HT1080 (cell line): ENCODE data around the gene ATP13A2. TPM values are rescaled to one million over a fixed set of nuclear protein-coding genes. Genes with fewer than 3 reads are reported as not detected.

Experiments
- DNase-seq: peaks from one replicate; pipeline ENCODE4 v3.0.0-alpha.2; 2015; ENCODE audit warnings: low read depth
- polyA plus RNA-seq, 2 experiments: library from polyadenylated mRNA; depleted of rRNA; stranded (reverse); fragments of >200 nt; gene quantifications; 2 replicates each; pipeline ENCODE4 v1.2.3, GENCODE V29; 2015
- total RNA-seq: library from RNA; depleted of rRNA; stranded (reverse); fragments of >200 nt; shearing (Covaris generic); gene quantifications from 2 replicates; pipeline ENCODE4 v1.2.3, GENCODE V29; 2014; rRNA removed

Gene ATP13A2, protein sequence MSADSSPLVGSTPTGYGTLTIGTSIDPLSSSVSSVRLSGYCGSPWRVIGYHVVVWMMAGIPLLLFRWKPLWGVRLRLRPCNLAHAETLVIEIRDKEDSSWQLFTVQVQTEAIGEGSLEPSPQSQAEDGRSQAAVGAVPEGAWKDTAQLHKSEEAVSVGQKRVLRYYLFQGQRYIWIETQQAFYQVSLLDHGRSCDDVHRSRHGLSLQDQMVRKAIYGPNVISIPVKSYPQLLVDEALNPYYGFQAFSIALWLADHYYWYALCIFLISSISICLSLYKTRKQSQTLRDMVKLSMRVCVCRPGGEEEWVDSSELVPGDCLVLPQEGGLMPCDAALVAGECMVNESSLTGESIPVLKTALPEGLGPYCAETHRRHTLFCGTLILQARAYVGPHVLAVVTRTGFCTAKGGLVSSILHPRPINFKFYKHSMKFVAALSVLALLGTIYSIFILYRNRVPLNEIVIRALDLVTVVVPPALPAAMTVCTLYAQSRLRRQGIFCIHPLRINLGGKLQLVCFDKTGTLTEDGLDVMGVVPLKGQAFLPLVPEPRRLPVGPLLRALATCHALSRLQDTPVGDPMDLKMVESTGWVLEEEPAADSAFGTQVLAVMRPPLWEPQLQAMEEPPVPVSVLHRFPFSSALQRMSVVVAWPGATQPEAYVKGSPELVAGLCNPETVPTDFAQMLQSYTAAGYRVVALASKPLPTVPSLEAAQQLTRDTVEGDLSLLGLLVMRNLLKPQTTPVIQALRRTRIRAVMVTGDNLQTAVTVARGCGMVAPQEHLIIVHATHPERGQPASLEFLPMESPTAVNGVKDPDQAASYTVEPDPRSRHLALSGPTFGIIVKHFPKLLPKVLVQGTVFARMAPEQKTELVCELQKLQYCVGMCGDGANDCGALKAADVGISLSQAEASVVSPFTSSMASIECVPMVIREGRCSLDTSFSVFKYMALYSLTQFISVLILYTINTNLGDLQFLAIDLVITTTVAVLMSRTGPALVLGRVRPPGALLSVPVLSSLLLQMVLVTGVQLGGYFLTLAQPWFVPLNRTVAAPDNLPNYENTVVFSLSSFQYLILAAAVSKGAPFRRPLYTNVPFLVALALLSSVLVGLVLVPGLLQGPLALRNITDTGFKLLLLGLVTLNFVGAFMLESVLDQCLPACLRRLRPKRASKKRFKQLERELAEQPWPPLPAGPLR
- total RNA-seq = 34.8 and 46.9 TPM in 2 replicates
- 46.6 and 48.5 TPM in 2 replicates for polyA plus RNA-seq (2015; cell fraction: cytosol; rRNA removed)
- polyA plus RNA-seq (2015; cell fraction: nucleus; rRNA removed) = 34.2 and 46.5 TPM in 2 replicates

DNA sequence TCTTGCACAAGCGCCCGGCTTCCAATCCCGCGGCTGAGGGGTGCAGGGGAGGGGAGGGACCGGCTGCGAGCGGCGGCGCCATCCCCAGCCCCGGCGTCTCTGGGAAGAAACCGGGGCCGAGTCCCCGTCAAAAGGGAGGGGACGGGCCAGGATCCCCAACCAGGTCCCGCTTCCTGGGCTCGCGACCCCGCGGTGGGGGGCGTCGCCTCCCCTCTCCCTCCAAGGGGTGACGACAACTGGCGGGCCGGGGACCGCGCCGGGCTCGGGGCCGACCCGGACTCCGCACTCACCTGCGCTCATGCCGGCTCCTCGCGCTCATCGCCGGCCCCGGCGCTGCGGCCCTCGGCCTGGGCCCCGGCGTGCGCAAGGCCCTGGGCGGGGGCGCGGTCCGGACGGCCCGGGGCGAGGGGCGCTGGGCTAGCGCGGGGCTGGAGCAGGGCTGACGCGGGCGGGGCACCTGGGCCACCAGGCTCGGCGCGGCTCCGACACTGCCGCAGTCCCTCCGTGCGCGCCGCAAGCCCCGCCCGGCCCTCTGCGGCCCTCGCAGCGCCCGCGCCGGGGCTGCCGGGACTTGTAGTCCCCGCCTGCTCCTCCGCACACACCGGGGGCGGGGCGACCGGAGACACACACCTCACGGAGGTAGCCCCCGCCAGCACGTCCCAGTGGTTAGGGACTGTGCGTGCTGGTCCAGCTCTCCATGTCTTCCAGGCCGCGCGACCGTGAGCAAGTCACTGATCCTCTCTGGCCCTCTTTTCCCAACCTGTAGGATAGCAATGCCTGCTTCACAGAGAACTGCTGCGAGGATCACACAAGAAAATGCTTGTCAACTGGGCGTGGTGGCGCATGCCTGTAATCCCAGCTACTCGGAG, at the start of gene ATP13A2:
Gene ATP13A2, minus strand, starts transcription at position 490 of the 869 bp plus-strand sequence. Its CDS starts 190 bp downstream, at position 300.
- DNase-seq = peak; percentile 75

DNA sequence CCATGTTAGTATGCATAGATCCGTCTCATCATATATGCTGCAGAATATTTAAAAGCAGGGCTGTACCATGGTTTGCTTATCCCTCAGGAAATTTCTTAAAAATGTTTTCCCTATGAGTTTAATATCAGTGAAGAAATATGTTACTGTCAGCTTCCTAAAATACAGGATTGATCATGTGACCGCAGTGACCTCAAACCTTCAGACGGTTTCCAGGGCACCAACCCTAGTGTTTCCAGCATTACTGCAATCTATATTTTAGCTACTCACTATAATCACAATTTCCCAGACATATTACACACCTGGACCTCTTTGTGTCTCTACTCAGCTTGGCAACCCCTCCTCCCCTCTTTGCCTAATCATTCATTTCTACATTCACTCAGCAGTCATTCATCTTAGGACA, 49.8 kb upstream of the ATP13A2 start:
- no peak for DNase-seq

DNA sequence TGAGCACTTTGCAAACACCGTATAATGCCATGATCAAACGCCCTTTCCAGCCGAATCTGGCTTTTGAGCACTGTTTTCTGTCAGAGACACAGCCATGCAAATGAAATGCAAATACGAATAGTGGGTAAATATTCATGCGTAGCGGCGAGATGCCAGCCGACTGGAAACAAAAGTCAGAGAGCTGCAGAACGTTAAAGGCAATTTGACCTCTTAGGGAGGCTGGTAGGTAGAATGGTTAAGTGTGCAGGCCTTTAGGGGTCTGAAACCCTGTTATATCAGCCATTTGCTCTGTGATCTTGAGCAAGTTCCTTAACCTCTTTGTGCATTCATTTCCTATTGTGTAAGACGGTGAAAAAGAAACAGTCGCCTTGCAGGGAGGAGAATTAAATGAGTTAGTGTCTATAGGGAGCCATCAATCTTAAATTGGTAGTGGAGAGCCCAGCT, 48.6 kb upstream of the ATP13A2 start:
- no peak for DNase-seq

DNA sequence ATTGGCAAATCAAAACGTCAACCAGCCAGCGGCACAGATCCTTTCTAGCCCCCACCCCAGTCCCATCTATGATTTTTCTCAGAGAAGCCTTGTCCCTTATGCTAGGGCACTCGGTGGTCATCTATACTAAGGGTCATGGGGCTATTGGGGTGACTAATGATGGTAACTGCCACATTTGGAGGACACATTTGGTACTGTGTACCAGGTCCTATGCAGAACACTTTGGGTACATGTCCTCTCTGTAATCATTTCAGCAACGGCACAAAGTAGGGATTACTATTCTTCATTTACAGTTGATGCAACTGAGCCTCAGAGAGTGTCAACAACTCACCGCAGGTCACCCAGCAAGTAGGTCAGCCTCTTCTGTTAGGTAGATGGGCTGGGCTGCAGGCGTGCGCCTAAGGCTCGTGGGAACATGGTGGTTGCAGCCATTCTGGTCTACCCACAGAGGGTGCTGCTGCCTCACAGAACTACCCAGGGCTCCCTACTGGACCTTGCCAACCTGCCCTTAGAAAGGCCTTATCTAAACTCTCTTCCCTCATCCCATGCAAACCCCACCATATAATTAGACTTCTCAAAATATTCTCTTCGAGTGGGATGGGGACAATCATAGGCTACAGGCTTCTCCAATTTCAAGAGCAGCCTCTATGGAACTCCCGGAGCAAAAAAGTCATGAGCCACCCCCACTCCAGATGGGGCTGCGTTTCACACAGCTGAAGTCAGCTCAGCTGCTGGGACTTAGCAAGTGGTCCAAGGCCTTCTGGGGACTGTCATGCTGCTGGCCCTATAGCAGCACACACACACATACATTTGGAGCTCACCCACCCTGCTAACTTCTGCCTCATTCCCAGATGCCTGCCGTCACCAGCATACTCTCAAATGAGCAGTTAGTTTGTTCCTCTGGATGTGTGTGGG, 47.9 kb upstream of the ATP13A2 start:
- peak; percentile 64 for DNase-seq

DNA sequence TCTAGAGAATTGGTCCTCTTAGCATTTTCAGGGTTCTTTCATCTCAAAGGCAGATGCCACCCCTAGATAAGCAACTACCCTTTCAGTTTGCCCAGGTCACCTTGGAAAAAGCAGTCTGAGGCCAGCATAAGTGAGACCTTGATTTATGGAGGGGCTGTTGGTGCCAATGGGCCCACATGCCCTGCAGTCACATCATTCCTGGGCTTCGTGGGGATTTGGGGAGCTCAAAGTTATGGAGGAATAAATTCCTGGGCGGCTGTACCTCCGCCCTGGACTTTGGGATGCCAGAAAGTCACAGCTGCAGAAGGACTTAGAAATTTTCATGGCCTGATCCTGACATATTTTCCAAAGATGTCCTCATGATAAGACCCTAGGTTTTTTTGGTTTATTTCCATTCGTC, 44.8 kb upstream of the ATP13A2 start:
- DNase-seq = no peak

DNA sequence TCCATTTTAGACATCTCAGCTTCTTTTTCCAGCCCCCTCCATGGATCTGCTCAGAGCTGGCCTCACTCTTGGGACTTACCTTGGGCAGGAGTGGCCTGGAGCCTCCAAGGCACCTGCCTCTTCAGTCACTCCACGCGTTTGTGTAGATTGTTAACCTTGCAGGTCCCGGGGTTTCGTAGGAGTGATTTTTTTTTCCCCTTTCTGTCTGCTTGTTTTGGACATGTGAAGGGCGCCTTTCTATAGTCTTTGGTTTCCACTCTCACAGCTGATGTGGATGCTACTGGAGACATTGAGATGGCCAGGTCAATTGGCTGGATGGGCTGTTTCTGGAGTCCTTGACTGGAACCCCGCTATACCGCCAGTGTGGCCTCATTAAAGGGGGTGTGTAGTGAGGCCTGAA, 44.1 kb upstream of the ATP13A2 start:
- no peak for DNase-seq

DNA sequence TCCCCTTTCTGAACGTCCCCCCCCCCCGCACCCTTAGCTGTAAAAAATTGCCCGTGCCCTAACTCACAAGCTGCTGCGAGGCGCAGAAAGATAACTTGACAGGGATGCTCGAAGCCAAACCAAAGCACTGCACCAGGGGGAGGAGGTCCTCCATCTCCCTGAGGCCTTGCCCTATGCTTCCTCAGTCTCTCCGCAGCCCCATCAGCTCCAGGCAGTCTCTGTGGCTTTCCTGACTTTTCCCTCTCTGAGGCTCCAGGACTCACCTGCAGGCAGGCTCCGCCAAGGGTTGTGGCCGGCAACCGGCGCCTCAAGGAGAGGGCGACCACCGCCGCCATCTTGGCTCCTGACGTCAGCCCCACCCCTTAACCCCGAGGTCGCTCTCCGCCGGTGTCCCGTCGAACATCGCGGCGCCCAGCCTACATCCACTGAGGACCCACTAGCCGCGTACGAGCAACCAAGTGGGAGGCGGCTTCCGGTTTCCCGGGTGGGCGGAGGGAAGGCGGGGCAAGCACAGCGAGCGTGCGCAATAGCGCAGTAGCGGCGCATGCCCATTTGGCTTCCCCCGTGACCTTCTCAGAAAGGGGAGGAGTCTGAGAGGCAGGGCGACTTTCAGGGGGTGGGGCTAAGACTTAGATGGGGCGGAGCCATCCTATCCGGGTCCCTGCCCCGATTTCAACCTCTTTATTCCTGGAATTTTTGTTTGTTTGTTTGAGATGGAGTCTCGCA, 42.1 kb upstream of the ATP13A2 start, which contains the start of gene SDHB:
Gene SDHB, minus strand, starts transcription at position 348 of the 726 bp plus-strand sequence. Its CDS starts 13 bp downstream, at position 335.
- DNase-seq = peak; percentile 97

DNA sequence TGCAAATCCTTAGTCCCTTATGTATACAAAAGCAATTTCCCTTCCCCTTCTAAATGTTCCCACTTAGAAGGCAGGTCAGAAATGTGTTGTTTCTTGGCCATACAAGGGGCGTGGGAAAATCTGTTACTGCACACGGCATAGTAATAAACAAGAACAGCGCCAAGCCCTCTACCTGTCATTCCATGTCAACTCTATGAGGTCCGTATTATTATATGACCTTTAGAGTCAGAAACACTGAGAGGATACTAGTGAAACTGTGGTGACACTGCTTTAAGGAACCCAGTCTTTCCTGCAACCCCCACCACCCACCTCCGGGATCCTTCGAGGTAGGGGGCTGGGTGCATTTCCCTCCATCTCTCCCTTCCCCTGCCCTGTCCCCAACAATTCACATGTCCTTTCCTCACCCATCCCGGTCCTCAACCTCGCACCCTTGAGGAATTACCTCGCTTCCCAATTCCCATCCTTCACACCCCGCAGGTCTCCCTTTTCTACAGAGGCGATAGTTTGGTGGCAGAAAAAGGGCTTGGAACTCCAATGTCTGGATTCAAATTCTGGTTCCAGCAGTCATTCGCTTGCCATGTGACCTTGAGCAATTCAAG, 41.5 kb upstream of the ATP13A2 start:
- DNase-seq = no peak

DNA sequence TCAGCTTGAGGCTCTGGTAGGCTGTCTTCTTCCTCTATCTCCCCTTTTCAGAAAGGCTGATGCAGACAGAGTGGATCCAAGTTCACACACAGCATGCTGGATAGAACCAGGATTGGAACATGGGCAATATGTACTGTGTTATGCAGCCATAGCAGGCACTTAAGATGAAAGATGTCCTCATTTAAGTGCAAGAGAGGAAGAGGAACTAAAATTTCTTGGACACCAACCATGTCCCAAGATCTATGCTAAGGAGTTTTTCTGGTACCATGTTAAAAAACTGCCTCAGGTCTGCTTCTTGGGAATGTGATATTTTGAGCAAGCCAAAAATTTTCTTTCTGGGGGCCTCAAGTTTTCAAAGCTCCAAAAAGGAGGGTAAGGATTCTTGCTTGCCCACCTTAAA, 40.9 kb upstream of the ATP13A2 start:
- no peak for DNase-seq

DNA sequence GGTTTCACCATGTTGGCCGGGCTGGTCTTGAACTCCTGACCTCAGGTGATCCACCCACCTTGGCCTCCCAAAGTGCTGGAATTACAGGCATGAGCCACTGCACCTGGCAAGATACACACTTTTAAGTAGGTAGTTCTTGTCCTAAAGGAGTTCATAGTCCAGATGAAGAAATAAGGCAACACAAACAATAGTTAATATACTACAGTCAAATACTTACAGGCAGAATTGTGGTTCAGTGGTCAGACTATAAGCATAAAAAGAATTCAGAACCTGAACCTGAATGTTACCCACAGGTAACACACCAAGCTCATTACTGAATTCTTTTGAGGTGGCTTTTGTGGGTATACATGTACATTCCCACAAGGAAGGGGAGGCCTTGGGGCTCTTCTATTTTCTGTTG, 40.3 kb upstream of the ATP13A2 start:
- DNase-seq = no peak

DNA sequence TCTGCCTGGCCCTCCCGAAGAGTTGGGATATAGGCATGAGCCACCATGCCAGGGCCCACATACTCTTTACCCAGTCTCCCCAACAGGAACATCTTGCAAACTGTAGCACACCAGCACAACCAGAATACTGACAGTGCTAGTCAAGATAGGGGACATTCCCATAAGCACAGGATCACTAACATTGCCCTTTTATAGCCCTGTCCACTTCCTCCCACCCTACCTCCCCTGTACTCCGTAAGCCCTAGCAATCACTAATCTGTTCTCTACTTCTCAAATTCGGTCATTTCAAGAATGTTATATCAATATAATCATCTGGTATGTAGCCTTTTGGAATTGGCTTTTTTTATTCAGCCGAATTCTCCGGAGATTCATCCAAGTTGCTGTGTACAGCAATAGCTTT, 36.2 kb upstream of the ATP13A2 start:
- no peak for DNase-seq

DNA sequence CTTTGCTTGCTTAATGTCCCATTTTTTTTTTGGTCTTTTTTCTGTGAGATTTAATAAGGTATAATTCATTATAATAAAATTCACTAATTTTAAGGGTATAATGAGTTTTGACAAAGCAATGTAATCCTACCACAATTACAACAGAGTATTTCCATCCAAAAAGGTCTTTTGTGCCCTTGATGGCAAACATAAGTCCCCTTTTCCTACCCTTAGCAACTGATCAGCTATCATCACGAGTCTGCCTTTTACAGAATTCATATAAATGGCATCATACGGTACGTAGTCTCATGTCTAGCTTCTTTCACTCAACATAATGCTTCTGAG, 34.6 kb upstream of the ATP13A2 start:
- DNase-seq = no peak

DNA sequence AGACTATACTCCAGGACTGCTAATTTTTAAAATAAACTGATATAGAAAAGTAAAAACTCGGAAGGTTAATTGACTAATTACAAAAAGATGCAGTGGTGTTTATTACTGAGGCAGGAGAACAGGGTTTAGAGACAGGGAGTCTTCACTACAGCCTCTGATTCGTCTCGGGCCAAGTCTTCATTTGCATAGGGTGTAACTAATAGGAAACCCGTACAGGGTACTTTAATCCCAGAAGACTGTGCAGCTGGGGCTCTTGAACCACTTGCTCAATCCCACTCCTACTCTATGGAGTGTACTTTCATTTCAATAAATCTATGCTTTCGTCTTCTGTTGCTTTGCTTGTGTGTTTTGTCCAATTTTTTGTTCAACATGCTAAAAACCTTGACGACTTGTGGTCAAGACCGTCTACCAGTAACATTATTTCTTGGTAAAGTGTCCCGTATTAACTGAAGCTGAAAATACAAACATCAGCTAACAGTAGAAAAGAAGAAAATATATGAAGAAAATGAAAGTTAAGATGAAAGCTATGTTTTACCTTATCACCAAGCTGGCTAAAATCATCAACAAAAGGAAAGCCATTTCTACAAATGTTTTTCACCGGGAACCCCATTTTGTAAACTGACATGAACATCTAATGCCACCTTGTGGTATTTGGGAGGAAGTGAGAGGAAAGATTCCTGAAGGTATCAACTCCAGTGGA, 34.1 kb upstream of the ATP13A2 start:
- DNase-seq = peak; percentile 39

DNA sequence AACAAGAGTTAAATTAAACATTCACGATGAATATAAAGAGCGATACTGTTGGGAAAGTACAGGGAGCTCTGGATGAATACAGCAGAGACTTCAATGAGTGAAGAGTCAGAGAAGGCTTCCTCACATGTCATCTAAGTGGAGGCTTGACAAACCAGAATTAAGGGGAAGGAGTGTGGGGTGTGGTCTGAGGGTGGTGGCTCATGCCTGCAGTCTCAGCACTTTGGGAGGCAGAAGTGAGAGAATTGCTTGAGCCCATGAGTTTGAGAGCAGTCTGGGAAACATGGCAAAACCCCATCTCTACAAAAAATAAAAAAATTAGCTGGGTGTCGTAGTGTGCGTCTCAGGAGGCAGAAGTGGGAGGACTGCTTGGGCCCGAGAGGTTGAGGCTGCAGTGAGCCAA, 33.4 kb upstream of the ATP13A2 start:
- no peak for DNase-seq

DNA sequence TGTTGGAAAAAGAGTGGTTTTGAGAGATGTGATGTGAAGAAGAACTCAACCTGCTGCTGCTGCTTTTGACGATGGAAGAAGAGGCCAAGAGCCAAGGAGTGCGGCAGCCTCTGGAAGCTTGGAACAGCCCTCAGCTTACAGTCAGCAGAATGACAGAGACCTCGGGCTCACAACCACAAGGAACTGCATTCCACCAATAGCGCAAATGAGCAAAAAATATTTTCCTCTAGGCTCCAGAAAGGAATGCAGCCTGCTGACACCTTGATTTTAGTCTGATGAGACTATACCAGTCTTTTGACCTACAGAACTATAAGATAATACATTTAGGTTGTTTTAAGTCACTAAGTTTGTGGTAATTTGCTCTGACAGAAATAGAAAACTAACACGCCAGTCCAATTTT, 31.9 kb upstream of the ATP13A2 start:
- DNase-seq = no peak

DNA sequence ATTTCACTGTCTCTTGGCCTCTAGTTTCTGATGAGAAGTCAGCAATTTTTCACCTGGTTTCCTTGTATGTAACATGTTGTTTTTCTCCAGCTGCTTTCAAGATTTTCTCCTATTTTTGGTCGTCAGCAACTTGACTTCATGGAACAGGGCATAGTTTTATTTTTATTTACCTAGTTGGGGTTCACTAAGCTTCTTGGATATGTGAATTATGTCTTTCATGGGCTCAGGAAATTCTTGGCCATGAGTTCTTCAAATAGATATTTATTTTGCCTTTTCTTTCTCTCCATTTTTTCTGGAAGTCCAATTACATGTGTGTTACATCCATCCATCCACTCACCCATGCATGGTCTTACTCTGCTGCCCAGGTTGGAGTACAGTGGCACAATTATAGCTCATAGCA, 28.4 kb upstream of the ATP13A2 start:
- DNase-seq = no peak

DNA sequence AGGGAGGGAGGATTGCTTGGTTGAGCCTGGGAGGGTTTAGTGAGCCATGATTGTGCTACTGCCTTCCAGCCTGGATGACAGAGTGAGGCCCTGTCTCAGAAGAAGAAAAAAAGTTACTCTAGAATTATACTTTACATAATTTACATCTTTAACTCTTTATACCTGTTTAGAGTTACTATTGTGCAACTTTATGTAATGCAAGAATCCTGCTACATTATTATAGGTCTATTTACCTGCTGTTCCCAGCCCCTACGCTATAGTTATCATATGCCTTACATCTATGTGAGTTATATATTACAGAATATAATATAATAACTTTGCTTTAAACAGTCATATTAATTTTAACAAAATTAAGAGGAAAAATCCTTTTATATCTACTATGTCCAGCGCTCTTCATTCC, 27.8 kb upstream of the ATP13A2 start:
- DNase-seq = no peak

DNA sequence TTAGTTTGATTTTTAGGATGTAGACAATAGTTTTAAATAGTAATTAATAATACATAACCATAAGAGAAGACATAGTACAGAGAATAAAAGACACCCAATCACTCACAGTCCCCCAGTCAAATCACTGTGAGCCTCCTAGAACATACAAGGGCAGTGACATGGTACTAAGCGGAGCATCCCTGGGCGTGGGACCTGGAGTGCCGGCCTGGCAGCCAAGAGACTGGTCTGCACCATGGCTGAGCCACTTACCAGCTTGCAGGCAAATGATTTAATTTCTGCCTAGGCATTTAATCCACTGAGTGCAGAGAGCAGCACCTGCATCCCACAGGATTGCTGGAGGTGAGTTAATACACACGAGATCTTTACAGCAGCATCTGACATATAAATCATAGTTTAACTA, 21.8 kb upstream of the ATP13A2 start:
- DNase-seq = no peak
